SK-N-SH (cell line): ENCODE measurements around the gene PYGB. TPM values are rescaled to one million over a fixed set of nuclear protein-coding genes. Genes with fewer than 3 reads are reported as not detected.

Experiments
- CTCF ChIA-PET: fragments of 300-600, 350-600 bp; formaldehyde crosslinking; extraction: SDS; loops from one replicate; lab custom pipeline; 2021; lab: Yijun Ruan, JAX
- POLR2A ChIA-PET: fragments of 350-600 bp; sonication (Branson Sonifier 250); formaldehyde crosslinking; extraction: SDS; loops from one replicate; lab custom pipeline; 2020; ENCODE audit warnings: antibody characterized with exemption, inconsistent platforms; lab: Yijun Ruan, JAX
- DNase-seq: peaks from one replicate; pipeline ENCODE4 v3.0.0; 2012
- H2AFZ ChIP-seq: fragments of 200-600 bp; sonication (generic); 2 replicates; pipeline ENCODE4 v1.8.1; 2016; ENCODE audit warnings: antibody characterized with exemption, mild to moderate bottlenecking, low read depth
- H3F3A ChIP-seq: fragments of 200-600 bp; sonication (generic); replicated peaks from 2 replicates; pipeline ENCODE3; 2016; ENCODE audit warnings: antibody characterized with exemption, mild to moderate bottlenecking; ENCODE audit not compliant: insufficient read depth
- H3K27ac ChIP-seq, 2 experiments: fragments of 200-500 bp in 1 of 2; fragments of 200-600 bp in 1 of 2; sonication (Bioruptor generic) in 1 of 2; sonication (generic), shearing (Covaris generic) in 1 of 2; 2 replicates each; pipeline versions ENCODE4 v1.5.1 to v1.6.1; 2014 to 2016; ENCODE audit warnings: low read depth in 2 of 2, inconsistent platforms in 1 of 2, low read length in 1 of 2, mild to moderate bottlenecking in 1 of 2, mixed read lengths in 1 of 2
- H3K27me3 ChIP-seq: fragments of 200-600 bp; sonication (generic), shearing (Covaris generic); 2 replicates; pipeline ENCODE4 v1.6.1; 2016; ENCODE audit warnings: mixed run types; ENCODE audit not compliant: insufficient read depth
- H3K36me3 ChIP-seq, 2 experiments: fragments of 200-500 bp in 1 of 2; fragments of 200-600 bp in 1 of 2; sonication (Bioruptor generic) in 1 of 2; sonication (generic) in 1 of 2; replicated peaks in 1 of 2; 2 replicates each; pipeline versions ENCODE3 to v1.5.1; 2014 to 2016; ENCODE audit warnings: low read length in 1 of 2, mild to moderate bottlenecking in 1 of 2; ENCODE audit not compliant: insufficient read depth in 2 of 2, control insufficient read depth in 1 of 2
- H3K4me1 ChIP-seq, 2 experiments: fragments of 200-500 bp in 1 of 2; fragments of 200-600 bp in 1 of 2; sonication (Bioruptor generic) in 1 of 2; sonication (generic), shearing (Covaris generic) in 1 of 2; 2 replicates each; pipeline versions ENCODE4 v1.5.1 to v1.6.1; 2014 to 2016; ENCODE audit warnings: low read depth in 1 of 2, low read length in 1 of 2, mixed run types in 1 of 2; ENCODE audit not compliant: insufficient read depth in 2 of 2, control insufficient read depth in 1 of 2
- H3K4me2 ChIP-seq: fragments of 200-600 bp; sonication (generic), shearing (Covaris generic); 2 replicates; pipeline ENCODE4 v1.6.1; 2017; ENCODE audit warnings: mixed run types
- H3K4me3 ChIP-seq, 2 experiments: fragments of 200-500 bp in 1 of 2; fragments of 200-600 bp in 1 of 2; sonication (Bioruptor generic) in 1 of 2; sonication (generic), shearing (Covaris generic) in 1 of 2; 2 replicates each; pipeline versions ENCODE4 v1.5.1 to v1.8.1; 2014 to 2016; ENCODE audit warnings: low read depth in 2 of 2, inconsistent platforms in 1 of 2, low read length in 1 of 2, mild to moderate bottlenecking in 1 of 2, mixed read lengths in 1 of 2, moderate library complexity in 1 of 2
- H3K79me2 ChIP-seq: fragments of 200-600 bp; sonication (generic); 2 replicates; pipeline ENCODE4 v1.8.1; 2017; ENCODE audit warnings: mild to moderate bottlenecking; ENCODE audit not compliant: insufficient read depth
- H3K9ac ChIP-seq: fragments of 200-600 bp; sonication (generic); 2 replicates; pipeline ENCODE4 v1.6.1; 2017; ENCODE audit warnings: mixed run types
- H3K9me2 ChIP-seq: fragments of 200-600 bp; sonication (generic); 2 replicates; pipeline ENCODE4 v1.6.1; 2017; ENCODE audit warnings: mixed run types
- H3K9me3 ChIP-seq: fragments of 200-600 bp; sonication (generic); 2 replicates; pipeline ENCODE4 v1.6.1; 2017; ENCODE audit warnings: mixed run types, mild to moderate bottlenecking, moderate library complexity
- H4K20me1 ChIP-seq: fragments of 200-600 bp; sonication (generic); 2 replicates; pipeline ENCODE4 v1.6.1; 2017; ENCODE audit warnings: mild to moderate bottlenecking, mixed run types; ENCODE audit not compliant: insufficient read depth
- CHD2 ChIP-seq: fragments of 150-350 bp; IDR thresholded peaks from 2 replicates; pipeline ENCODE4 v1.6.1; 2018; ENCODE audit warnings: low read length; ENCODE audit not compliant: partially characterized antibody
- EP300 ChIP-seq, 2 experiments: IDR thresholded peaks; 2 replicates each; pipeline versions ENCODE4 v1.4.0 to v1.6.1; 2012; ENCODE audit warnings: borderline replicate concordance in 1 of 2, low read depth in 1 of 2, low read length in 1 of 2
- FOSL2 ChIP-seq: IDR thresholded peaks from 2 replicates; pipeline ENCODE4 v1.4.0; 2012; ENCODE audit warnings: low read depth, mild to moderate bottlenecking, moderate library complexity, borderline replicate concordance
- GABPA ChIP-seq: IDR thresholded peaks from 2 replicates; pipeline ENCODE4 v1.4.0; 2012; ENCODE audit warnings: low read depth, mild to moderate bottlenecking
- MXI1 ChIP-seq: IDR thresholded peaks from 2 replicates; pipeline ENCODE4 v1.6.1; 2012; ENCODE audit warnings: mild to moderate bottlenecking, low read depth, low read length, improper control_type of control experiment
- NFIC ChIP-seq: IDR thresholded peaks from 2 replicates; pipeline ENCODE4 v1.4.0; 2012; ENCODE audit warnings: borderline replicate concordance
- NRF1 ChIP-seq: IDR thresholded peaks from 2 replicates; pipeline ENCODE4 v1.6.1; 2012; ENCODE audit warnings: low read depth, mild to moderate bottlenecking, low read length
- RAD21 ChIP-seq: IDR thresholded peaks from 2 replicates; pipeline ENCODE4 v1.6.1; 2012; ENCODE audit warnings: mild to moderate bottlenecking, low read length
- REST ChIP-seq: IDR thresholded peaks from 2 replicates; pipeline ENCODE4 v1.6.1; 2012; ENCODE audit warnings: mild to moderate bottlenecking, low read depth, low read length, moderate library complexity
- RFX5 ChIP-seq: IDR thresholded peaks from 2 replicates; pipeline ENCODE4 v1.6.1; 2012; ENCODE audit warnings: mild to moderate bottlenecking, improper control_type of control experiment, low read length
- RXRA ChIP-seq: IDR thresholded peaks from 2 replicates; pipeline ENCODE4 v1.4.0; 2012; ENCODE audit warnings: low read depth, mild to moderate bottlenecking, borderline replicate concordance
- SMC3 ChIP-seq: IDR thresholded peaks from 2 replicates; pipeline ENCODE4 v1.6.1; 2012; ENCODE audit warnings: low read depth, low read length, improper control_type of control experiment
- TCF12 ChIP-seq: IDR thresholded peaks from 2 replicates; pipeline ENCODE4 v1.4.0; 2012
- TEAD4 ChIP-seq: IDR thresholded peaks from 2 replicates; pipeline ENCODE4 v1.4.0; 2012; ENCODE audit warnings: mild to moderate bottlenecking, borderline replicate concordance; ENCODE audit not compliant: insufficient read depth
- WGBS: methylation state at CpG from one replicate; pipeline ENCODE4 v1.1.6; 2017; ENCODE audit warnings: low lambda C conversion rate; 5-methylcytosine and 5-hydroxymethylcytosine counted together
- polyA plus RNA-seq, 3 experiments: library from polyadenylated mRNA; depleted of rRNA; stranded (reverse); fragments of >200 nt; gene quantifications; 2 replicates each; pipeline ENCODE4 v1.2.3, GENCODE V29; 2012
- TF ChIP-seq, protein P1 (sequence below): fragments of 150-350 bp; IDR thresholded peaks from 2 replicates; pipeline ENCODE4 v1.6.1; 2016; ENCODE audit warnings: mild to moderate bottlenecking, low read depth, low read length
- TF ChIP-seq, protein P2 (sequence below): IDR thresholded peaks from 2 replicates; pipeline ENCODE4 v1.4.0; 2012; ENCODE audit warnings: low read depth

The PYGB gene
- polyA plus RNA-seq, 1 of the 3 experiments (the other 2 are of a cell fraction), result 35.8 TPM

DNA sequence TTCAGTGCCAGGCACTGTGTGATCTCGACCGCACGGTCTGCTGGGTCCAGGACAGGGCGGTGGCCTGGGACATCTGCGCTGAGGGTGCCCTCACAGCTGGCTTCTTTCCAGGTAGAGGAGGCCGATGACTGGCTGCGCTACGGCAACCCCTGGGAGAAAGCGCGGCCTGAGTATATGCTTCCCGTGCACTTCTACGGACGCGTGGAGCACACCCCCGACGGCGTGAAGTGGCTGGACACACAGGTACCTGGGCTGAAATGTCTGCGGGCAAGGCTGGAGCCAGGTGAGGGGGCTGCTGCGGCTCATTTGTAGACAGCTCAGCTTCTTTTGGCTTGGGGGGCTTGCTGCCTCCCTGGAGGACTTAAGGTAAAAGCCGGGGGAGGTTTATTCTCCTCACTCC is 26.6 kb downstream of the PYGB start:
- Histone ChIP-seq H3K4me3 (no peak overlapping the region), H3K27me3 (no peaks in the 10 kb centered on the region), H2AFZ (no peak overlapping the region), H3K36me3 (peaks cover 24 to 71% of the 10 kb centered on the region in 2 experiments), H3K27ac (no peak overlapping the region), H3K79me2 (peaks cover 11% of the 10 kb centered on the region; the same call in 1 of the 2 replicates), H3K4me1 (peaks cover 0 to 5% of the 10 kb centered on the region in 2 experiments; a peak in 1 of 4 replicates), H3K9me3 (no peaks in the 10 kb centered on the region), H3K9me2 (no peaks in the 10 kb centered on the region), H3K9ac (no peak overlapping the region), H3K4me2 (no peak overlapping the region), H4K20me1 (no peaks in the 10 kb centered on the region), H3F3A (no peaks in the 10 kb centered on the region)
- ChIA-PET POLR2A (no interaction called here), CTCF (interaction anchor here (1.3 to 3.1 kb wide), 2 partner anchors 22 to 95 kb away, joined by 3 to 14 read pairs; no protein-coding TSS in a partner anchor)
- DNase-seq, result no peak
- WGBS, result 98% methylated on average over 15 of the region's 20 CpGs
- no peak for TF ChIP-seq SMC3
- no peak for TF ChIP-seq RFX5
- no peak for TF ChIP-seq REST
- TF ChIP-seq TEAD4, result no peak
- TF ChIP-seq, protein P1, sequence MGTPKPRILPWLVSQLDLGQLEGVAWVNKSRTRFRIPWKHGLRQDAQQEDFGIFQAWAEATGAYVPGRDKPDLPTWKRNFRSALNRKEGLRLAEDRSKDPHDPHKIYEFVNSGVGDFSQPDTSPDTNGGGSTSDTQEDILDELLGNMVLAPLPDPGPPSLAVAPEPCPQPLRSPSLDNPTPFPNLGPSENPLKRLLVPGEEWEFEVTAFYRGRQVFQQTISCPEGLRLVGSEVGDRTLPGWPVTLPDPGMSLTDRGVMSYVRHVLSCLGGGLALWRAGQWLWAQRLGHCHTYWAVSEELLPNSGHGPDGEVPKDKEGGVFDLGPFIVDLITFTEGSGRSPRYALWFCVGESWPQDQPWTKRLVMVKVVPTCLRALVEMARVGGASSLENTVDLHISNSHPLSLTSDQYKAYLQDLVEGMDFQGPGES, result no peak
- TF ChIP-seq RAD21, result no peak
- TF ChIP-seq GABPA, result no peak
- TF ChIP-seq EP300 (IDR thresholded peaks at IDR 0.05; ENCODE audit: borderline replicate concordance in 1 of 2, low read depth in 1 of 2, low read length in 1 of 2), result no peak
- no peak for TF ChIP-seq NRF1
- TF ChIP-seq NFIC, result no peak
- TF ChIP-seq MXI1, result no peak
- no peak for TF ChIP-seq FOSL2
- no peak for TF ChIP-seq CHD2
- TF ChIP-seq, protein P2, sequence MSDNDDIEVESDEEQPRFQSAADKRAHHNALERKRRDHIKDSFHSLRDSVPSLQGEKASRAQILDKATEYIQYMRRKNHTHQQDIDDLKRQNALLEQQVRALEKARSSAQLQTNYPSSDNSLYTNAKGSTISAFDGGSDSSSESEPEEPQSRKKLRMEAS, result no peak
- no peak for TF ChIP-seq TCF12
- no peak for TF ChIP-seq RXRA
